GM18951 (cell line): ENCODE measurements around the gene NPAS1.

ENCODE experiments used
- POLR2A ChIP-seq: IDR thresholded peaks from 4 replicates; pipeline ENCODE4 v1.6.1; 2011; ENCODE audit warnings: mild to moderate bottlenecking; ENCODE audit not compliant: insufficient read length, insufficient read depth; ENCODE audit errors: extremely low read depth
- in situ Hi-C: fragments of 300-500 bp; cut with MboI; formaldehyde crosslinking; loops from one replicate; pipeline ENCODE4 v1.12.0; 2022; ENCODE audit warnings: low sequenced_read_pairs, mixed read lengths, inconsistent platforms; ENCODE audit not compliant: unreplicated experiment

Gene NPAS1

GRCh38 chr19:47073574-47073973 is 53.9 kb downstream of the NPAS1 start:
- no peak for TF ChIP-seq POLR2A
- in situ Hi-C loops, result loop anchor here (10.0 kb wide), 1 partner anchor 51 kb away; no protein-coding TSS in a partner anchor

- in situ Hi-C loops, result loop anchor here (10.0 kb wide), 1 partner anchor 50 kb away; no protein-coding TSS in a partner anchor
- no peak for TF ChIP-seq POLR2A
These were observed 55.0 kb downstream of the NPAS1 start for GRCh38 chr19:47074621-47075020.

- in situ Hi-C loops, result loop anchor here (10.0 kb wide), 1 partner anchor 50 kb away; no protein-coding TSS in a partner anchor
These were observed 55.7 kb downstream of the NPAS1 start for GRCh38 chr19:47075179-47075810.

GRCh38 chr19:47075941-47076340 is 56.3 kb downstream of the NPAS1 start:
- no peak for TF ChIP-seq POLR2A
- in situ Hi-C loops, result loop anchor here (10.0 kb wide), 1 partner anchor 49 kb away; no protein-coding TSS in a partner anchor

More at GRCh38 chr19:47075179-47075810, 55.7 kb downstream of the NPAS1 start:
- TF ChIP-seq POLR2A, result no peak

GRCh38 chr19:47078351-47078750 is 58.7 kb downstream of the NPAS1 start:
- in situ Hi-C loops, result loop anchor here (10.0 kb wide), 1 partner anchor 46 kb away; no protein-coding TSS in a partner anchor

GRCh38 chr19:47081095-47081494 is 61.5 kb downstream of the NPAS1 start:
- TF ChIP-seq POLR2A, result no peak
- in situ Hi-C loops, result no loop called here

GRCh38 chr19:47082493-47082892 is 62.9 kb downstream of the NPAS1 start:
- no peak for TF ChIP-seq POLR2A
- in situ Hi-C loops, result no loop called here

- TF ChIP-seq POLR2A, result no peak
- in situ Hi-C loops, result no loop called here
These were observed 65.3 kb downstream of the NPAS1 start for GRCh38 chr19:47084879-47085439.

GRCh38 chr19:47086280-47086679 is 66.6 kb downstream of the NPAS1 start:
- TF ChIP-seq POLR2A, result no peak
- in situ Hi-C loops, result no loop called here

GRCh38 chr19:47089767-47090350 is 70.2 kb downstream of the NPAS1 start:
- TF ChIP-seq POLR2A, result no peak
- in situ Hi-C loops, result no loop called here

GRCh38 chr19:47093254-47093653 is 73.6 kb downstream of the NPAS1 start:
- no peak for TF ChIP-seq POLR2A
- in situ Hi-C loops, result no loop called here

- in situ Hi-C loops, result no loop called here
- TF ChIP-seq POLR2A, result no peak
These were observed 74.2 kb downstream of the NPAS1 start for GRCh38 chr19:47093841-47094240.

- in situ Hi-C loops, result no loop called here
- no peak for TF ChIP-seq POLR2A
These were observed 75.2 kb downstream of the NPAS1 start for GRCh38 chr19:47094557-47095475.
